ENCODE results near the gene CCL17. TPM values are rescaled to one million over a fixed set of nuclear protein-coding genes. Genes with fewer than 3 reads are reported as not detected.

Gene CCL17
- total RNA-seq, 1 experiment from 2014 or later: not detected

Other genes starting within 250 kb of the CCL17 start
- 67.6 TPM for gene PSME3IP1, start 218.7 kb upstream of the CCL17 start, total RNA-seq (2021; ENCODE audit: unreplicated experiment)
- gene RSPRY1, start 218.4 kb upstream of the CCL17 start, total RNA-seq (2021; ENCODE audit: unreplicated experiment): 29.4 TPM
- gene ARL2BP, start 159.5 kb upstream of the CCL17 start, total RNA-seq (2021; ENCODE audit: unreplicated experiment): 47.7 TPM
- gene PLLP, start 120.1 kb upstream of the CCL17 start, total RNA-seq (2021; ENCODE audit: unreplicated experiment): 0.72 TPM
- gene CCL22, start 46.0 kb upstream of the CCL17 start, total RNA-seq (2021; ENCODE audit: unreplicated experiment): 0.39 TPM
- 21.8 TPM for gene CX3CL1, start 32.3 kb upstream of the CCL17 start, total RNA-seq (2021; ENCODE audit: unreplicated experiment)
- gene CIAPIN1, start 42.6 kb downstream of the CCL17 start, total RNA-seq (2021; ENCODE audit: unreplicated experiment): 64.0 TPM
- 48.5 TPM for gene COQ9, start 42.7 kb downstream of the CCL17 start, total RNA-seq (2021; ENCODE audit: unreplicated experiment)
- 53.9 TPM for gene POLR2C, start 57.9 kb downstream of the CCL17 start, total RNA-seq (2021; ENCODE audit: unreplicated experiment)
- 6.8 TPM for gene DOK4, start 81.7 kb downstream of the CCL17 start, total RNA-seq (2021; ENCODE audit: unreplicated experiment)
- gene CCDC102A, start 131.8 kb downstream of the CCL17 start, total RNA-seq (2021; ENCODE audit: unreplicated experiment): 12.9 TPM
- not detected for gene ADGRG5, start 137.9 kb downstream of the CCL17 start, total RNA-seq (2021; ENCODE audit: unreplicated experiment)
- gene ADGRG1, start 223.9 kb downstream of the CCL17 start, total RNA-seq (2021; ENCODE audit: unreplicated experiment): 13.1 TPM

Data from Panc1 (cell line).